ENCODE data around the gene PCDH9. TPM values are rescaled to one million over a fixed set of nuclear protein-coding genes. Genes with fewer than 3 reads are reported as not detected.

PCDH9 gene
- total and polyA plus RNA-seq, 10 of the 15 experiments (the other 5 are each of a cell fraction or from before 2014, with no cell fraction given), result 0.02 to 2.3 (median 0.05) TPM; not detected in 1

DNA sequence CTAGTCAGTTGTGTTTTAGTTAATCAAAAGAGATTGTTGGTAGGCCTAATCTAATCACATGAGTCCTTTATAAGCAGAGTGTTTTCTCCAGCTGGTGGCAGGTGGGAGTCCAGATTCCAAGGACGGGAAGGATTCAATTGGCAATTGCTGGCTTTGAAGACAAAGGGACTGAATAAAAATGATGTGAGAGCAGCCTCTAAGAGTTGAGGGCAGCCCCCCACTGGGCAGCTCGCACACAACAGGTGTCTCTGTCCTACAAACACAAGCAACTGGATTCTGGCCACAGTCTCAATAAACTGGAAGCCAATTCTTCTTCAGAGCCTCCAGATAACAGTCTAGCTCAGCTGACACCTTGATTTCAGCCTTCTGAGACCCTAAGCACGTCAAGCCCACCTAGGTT, 915.2 kb downstream of the PCDH9 start (continued):
- TF ChIP-seq, protein P1, sequence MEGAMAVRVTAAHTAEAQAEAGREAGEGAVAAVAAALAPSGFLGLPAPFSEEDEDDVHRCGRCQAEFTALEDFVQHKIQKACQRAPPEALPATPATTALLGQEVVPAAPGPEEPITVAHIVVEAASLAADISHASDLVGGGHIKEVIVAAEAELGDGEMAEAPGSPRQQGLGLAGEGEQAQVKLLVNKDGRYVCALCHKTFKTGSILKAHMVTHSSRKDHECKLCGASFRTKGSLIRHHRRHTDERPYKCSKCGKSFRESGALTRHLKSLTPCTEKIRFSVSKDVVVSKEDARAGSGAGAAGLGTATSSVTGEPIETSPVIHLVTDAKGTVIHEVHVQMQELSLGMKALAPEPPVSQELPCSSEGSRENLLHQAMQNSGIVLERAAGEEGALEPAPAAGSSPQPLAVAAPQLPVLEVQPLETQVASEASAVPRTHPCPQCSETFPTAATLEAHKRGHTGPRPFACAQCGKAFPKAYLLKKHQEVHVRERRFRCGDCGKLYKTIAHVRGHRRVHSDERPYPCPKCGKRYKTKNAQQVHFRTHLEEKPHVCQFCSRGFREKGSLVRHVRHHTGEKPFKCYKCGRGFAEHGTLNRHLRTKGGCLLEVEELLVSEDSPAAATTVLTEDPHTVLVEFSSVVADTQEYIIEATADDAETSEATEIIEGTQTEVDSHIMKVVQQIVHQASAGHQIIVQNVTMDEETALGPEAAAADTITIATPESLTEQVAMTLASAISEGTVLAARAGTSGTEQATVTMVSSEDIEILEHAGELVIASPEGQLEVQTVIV (IDR thresholded peaks at IDR 0.05; ENCODE audit: borderline replicate concordance, partially characterized antibody), result no peak
- TF ChIP-seq, protein P2, sequence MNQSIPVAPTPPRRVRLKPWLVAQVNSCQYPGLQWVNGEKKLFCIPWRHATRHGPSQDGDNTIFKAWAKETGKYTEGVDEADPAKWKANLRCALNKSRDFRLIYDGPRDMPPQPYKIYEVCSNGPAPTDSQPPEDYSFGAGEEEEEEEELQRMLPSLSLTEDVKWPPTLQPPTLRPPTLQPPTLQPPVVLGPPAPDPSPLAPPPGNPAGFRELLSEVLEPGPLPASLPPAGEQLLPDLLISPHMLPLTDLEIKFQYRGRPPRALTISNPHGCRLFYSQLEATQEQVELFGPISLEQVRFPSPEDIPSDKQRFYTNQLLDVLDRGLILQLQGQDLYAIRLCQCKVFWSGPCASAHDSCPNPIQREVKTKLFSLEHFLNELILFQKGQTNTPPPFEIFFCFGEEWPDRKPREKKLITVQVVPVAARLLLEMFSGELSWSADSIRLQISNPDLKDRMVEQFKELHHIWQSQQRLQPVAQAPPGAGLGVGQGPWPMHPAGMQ (IDR thresholded peaks at IDR 0.05; ENCODE audit: borderline replicate concordance), result no peak

DNA sequence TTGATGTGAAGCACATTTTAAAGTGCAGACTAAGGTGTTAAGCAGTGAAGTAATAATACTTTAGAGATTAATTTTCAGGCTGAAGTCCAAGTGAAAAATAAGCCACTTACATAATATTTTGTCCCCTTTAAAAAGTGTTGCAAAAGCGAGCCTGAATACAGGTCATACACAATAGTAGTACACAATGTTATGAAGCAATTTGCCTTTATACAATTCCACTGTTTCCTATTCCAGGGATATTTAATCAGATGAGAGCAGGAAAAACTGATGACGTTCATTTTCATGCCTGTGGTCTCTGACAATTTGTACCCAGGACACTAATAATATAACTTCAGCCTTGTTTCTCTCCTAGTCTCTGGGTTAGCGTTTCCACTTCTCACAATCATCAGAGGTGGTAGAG, 916.7 kb downstream of the PCDH9 start:
- no peaks in the 10 kb centered on the region for H4K20me1 ChIP-seq (ENCODE audit: control insufficient read depth, insufficient read depth)
- H3K27ac ChIP-seq (ENCODE audit: control insufficient read depth, insufficient read depth), result no peak overlapping the region
- H3K9ac ChIP-seq (ENCODE audit: control insufficient read depth, insufficient read depth, low read length), result no peak overlapping the region
- no peak overlapping the region for H2AFZ ChIP-seq (ENCODE audit: control insufficient read depth, low read depth, low read length)
- DNase-seq (ENCODE audit: low read depth, low spot score) (no peak), FAIRE-seq (no peak), ATAC-seq (no peak)
- no peak overlapping the region for H3K4me3 ChIP-seq
- 36% methylated on average over 3 of the region's 3 CpGs for WGBS (ENCODE audit: insufficient coverage, insufficient replicate concordance, low lambda C conversion rate, missing lambda C conversion rate)
- no peaks in the 10 kb centered on the region for H3K27me3 ChIP-seq (replicated peaks in 1 of 2; ENCODE audit: control insufficient read depth in 2 of 2, insufficient read depth in 2 of 2, low read length in 1 of 2)
- H3K36me3 ChIP-seq (ENCODE audit: control insufficient read depth in 2 of 2, insufficient read depth in 2 of 2, low read length in 1 of 2), result no peaks in the 10 kb centered on the region
- ChIA-PET RAD21 (ENCODE audit: unreplicated experiment) (no interaction called here), POLR2A (no interaction called here), CTCF (no interaction called here), SMC1A (ENCODE audit: uncharacterized antibody, unreplicated experiment) (no interaction called here)
- no peaks in the 10 kb centered on the region for H3K9me3 ChIP-seq (replicated peaks; ENCODE audit: control insufficient read depth, insufficient read depth, low read length)
- intact Hi-C loops (cut with micrococcal nuclease; ENCODE audit: unreplicated experiment), result no loop called here
- no peak overlapping the region for H3K4me2 ChIP-seq (ENCODE audit: control insufficient read depth, insufficient read depth)
- H3K79me2 ChIP-seq (ENCODE audit: control insufficient read depth, insufficient read depth, low read length), result no peaks in the 10 kb centered on the region
- no peaks in the 10 kb centered on the region for H3K4me1 ChIP-seq (ENCODE audit: control insufficient read depth, insufficient read depth, low read length)
- no TSS peak for BruUV-seq (replicated peaks)
- in situ Hi-C loops (cut with MboI), result no loop called here
- TF ChIP-seq STAT3 (IDR thresholded peaks at IDR 0.05; ENCODE audit: low read depth, low read length) (no peak), SREBF1 (IDR thresholded peaks at IDR 0.05; ENCODE audit: low read length) (no peak), RBBP5 (conservative IDR thresholded peaks at IDR 0.05) (no peak), CREB1 (IDR thresholded peaks at IDR 0.05; ENCODE audit: low read depth) (no peak), SUZ12 (IDR thresholded peaks at IDR 0.05; ENCODE audit: unreplicated experiment) (no peak), SMAD5 (IDR thresholded peaks at IDR 0.05; ENCODE audit: low read depth) (no peak), NFYA (IDR thresholded peaks at IDR 0.05; ENCODE audit: borderline replicate concordance, low read depth, low read length) (no peak), HCFC1 (IDR thresholded peaks at IDR 0.05; ENCODE audit: low read length) (no peak), NBN (IDR thresholded peaks at IDR 0.05) (no peak), MYC (IDR thresholded peaks at IDR 0.05; ENCODE audit: insufficient read depth, insufficient read length, insufficient replicate concordance, low read length, severe bottlenecking) (no peak), KLF5 (IDR thresholded peaks at IDR 0.05; ENCODE audit: partially characterized antibody) (no peak)
- TF ChIP-seq, protein P3, sequence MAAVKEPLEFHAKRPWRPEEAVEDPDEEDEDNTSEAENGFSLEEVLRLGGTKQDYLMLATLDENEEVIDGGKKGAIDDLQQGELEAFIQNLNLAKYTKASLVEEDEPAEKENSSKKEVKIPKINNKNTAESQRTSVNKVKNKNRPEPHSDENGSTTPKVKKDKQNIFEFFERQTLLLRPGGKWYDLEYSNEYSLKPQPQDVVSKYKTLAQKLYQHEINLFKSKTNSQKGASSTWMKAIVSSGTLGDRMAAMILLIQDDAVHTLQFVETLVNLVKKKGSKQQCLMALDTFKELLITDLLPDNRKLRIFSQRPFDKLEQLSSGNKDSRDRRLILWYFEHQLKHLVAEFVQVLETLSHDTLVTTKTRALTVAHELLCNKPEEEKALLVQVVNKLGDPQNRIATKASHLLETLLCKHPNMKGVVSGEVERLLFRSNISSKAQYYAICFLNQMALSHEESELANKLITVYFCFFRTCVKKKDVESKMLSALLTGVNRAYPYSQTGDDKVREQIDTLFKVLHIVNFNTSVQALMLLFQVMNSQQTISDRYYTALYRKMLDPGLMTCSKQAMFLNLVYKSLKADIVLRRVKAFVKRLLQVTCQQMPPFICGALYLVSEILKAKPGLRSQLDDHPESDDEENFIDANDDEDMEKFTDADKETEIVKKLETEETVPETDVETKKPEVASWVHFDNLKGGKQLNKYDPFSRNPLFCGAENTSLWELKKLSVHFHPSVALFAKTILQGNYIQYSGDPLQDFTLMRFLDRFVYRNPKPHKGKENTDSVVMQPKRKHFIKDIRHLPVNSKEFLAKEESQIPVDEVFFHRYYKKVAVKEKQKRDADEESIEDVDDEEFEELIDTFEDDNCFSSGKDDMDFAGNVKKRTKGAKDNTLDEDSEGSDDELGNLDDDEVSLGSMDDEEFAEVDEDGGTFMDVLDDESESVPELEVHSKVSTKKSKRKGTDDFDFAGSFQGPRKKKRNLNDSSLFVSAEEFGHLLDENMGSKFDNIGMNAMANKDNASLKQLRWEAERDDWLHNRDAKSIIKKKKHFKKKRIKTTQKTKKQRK (IDR thresholded peaks at IDR 0.05; ENCODE audit: low read depth, low read length), result no peak
- TF ChIP-seq, protein P4, sequence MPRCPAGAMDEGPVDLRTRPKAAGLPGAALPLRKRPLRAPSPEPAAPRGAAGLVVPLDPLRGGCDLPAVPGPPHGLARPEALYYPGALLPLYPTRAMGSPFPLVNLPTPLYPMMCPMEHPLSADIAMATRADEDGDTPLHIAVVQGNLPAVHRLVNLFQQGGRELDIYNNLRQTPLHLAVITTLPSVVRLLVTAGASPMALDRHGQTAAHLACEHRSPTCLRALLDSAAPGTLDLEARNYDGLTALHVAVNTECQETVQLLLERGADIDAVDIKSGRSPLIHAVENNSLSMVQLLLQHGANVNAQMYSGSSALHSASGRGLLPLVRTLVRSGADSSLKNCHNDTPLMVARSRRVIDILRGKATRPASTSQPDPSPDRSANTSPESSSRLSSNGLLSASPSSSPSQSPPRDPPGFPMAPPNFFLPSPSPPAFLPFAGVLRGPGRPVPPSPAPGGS (IDR thresholded peaks at IDR 0.05; ENCODE audit: borderline replicate concordance, insufficient read depth, low read depth, low read length, poor library complexity, severe bottlenecking), result no peak
